K562 (cell line): Measurements from ENCODE around the gene ITSN1. TPM values are rescaled to one million over a fixed set of nuclear protein-coding genes. Genes with fewer than 3 reads are reported as not detected.
A peak's percentile ranks its signal among the peaks of the same experiment; 100 is the strongest.

ENCODE experiments used
- ATAC-seq: fragments of 200-7000 bp; cut with Tn5 transposase; 3 replicates; pipeline ENCODE4 v1.9.1; 2020; ENCODE audit warnings: moderate library complexity
- Bru-seq: library from RNA; stranded (reverse); fragments of 400-500 nt; gene quantifications from one replicate; lab custom pipeline; 2021; lab: Mats Ljungman, UMichigan
- BruChase-seq, 2 experiments: library from RNA; stranded (reverse); fragments of 400-500 nt; gene quantifications; one replicate each; lab custom pipeline; 2021; lab: Mats Ljungman, UMichigan
- BruUV-seq: library from RNA; stranded (reverse); fragments of 400-500 nt; replicated peaks from 2 replicates; lab custom pipeline; 2021; lab: Mats Ljungman, UMichigan
- CTCF ChIA-PET: fragments of 300-600 bp; formaldehyde crosslinking; extraction: SDS; loops from one replicate; lab custom pipeline; 2021; ENCODE audit warnings: low intra/inter-chr PET ratio; lab: Yijun Ruan, JAX
- POLR2A ChIA-PET: fragments of 300-600, 350-650 bp; sonication (Branson Sonifier 250); formaldehyde crosslinking; extraction: SDS; loops from one replicate; lab custom pipeline; 2021; ENCODE audit warnings: antibody characterized with exemption, inconsistent platforms; lab: Yijun Ruan, JAX
- DNase-seq, 4 experiments: peaks; one replicate each; pipeline versions ENCODE4 v3.0.0 to v3.0.0-alpha.2; 2011 to 2018; ENCODE audit warnings: low spot score in 3 of 4, mixed read lengths in 3 of 4; ENCODE audit errors: extremely low read depth in 1 of 4
- FAIRE-seq: peaks from 2 replicates; lab custom pipeline; 2011; peaks lifted over from hg19 to GRCh38; lab: Jason Lieb, UNC
- H2AFZ ChIP-seq: 2 replicates; pipeline ENCODE4 v1.6.0; 2011; ENCODE audit warnings: low read depth, low read length, control low read depth, inconsistent platforms
- H3K27ac ChIP-seq: fragments of 200-600 bp; 3 replicates; pipeline ENCODE4 v1.8.0; 2011; ENCODE audit warnings: low read depth, mild to moderate bottlenecking, control low read depth, inconsistent platforms, low read length, moderate library complexity, mixed read lengths; ENCODE audit errors: extremely low read depth
- H3K27me3 ChIP-seq, 2 experiments: fragments of 300-600 bp in 1 of 2; 2 replicates in 1 of 2; 3 replicates in 1 of 2; pipeline versions ENCODE4 v1.6.0 to v1.8.0; 2011; ENCODE audit warnings: inconsistent platforms in 2 of 2, low read length in 2 of 2, mild to moderate bottlenecking in 1 of 2, mixed read lengths in 1 of 2, moderate library complexity in 1 of 2; ENCODE audit not compliant: control insufficient read depth in 2 of 2, insufficient read depth in 2 of 2
- H3K36me3 ChIP-seq: fragments of 300-600 bp; 3 replicates; pipeline ENCODE4 v1.8.0; 2011; ENCODE audit warnings: mild to moderate bottlenecking, low read length, inconsistent platforms; ENCODE audit not compliant: control insufficient read depth, insufficient read depth
- H3K4me1 ChIP-seq, 2 experiments: fragments of 200-600 bp in 1 of 2; replicated peaks in 1 of 2; 2 replicates in 1 of 2; 3 replicates in 1 of 2; pipeline versions ENCODE4 v1.5.1 to v1.8.0; 2011; ENCODE audit warnings: inconsistent platforms in 2 of 2, low read length in 2 of 2, mild to moderate bottlenecking in 1 of 2, mixed read lengths in 1 of 2, moderate library complexity in 1 of 2; ENCODE audit not compliant: control insufficient read depth in 2 of 2, insufficient read depth in 2 of 2
- H3K4me2 ChIP-seq: 2 replicates; pipeline ENCODE4 v1.6.1; 2011; ENCODE audit warnings: low read length, control low read depth, inconsistent platforms, mixed read lengths; ENCODE audit not compliant: insufficient read depth
- H3K4me3 ChIP-seq: fragments of 200-600 bp; sonication (generic), shearing (Covaris generic); 2 replicates; pipeline ENCODE4 v1.5.1; 2016; ENCODE audit warnings: control low read depth, inconsistent platforms
- H3K79me2 ChIP-seq: fragments of 200-600 bp; 3 replicates; pipeline ENCODE4 v1.8.0; 2011; ENCODE audit warnings: low read length, inconsistent platforms; ENCODE audit not compliant: control insufficient read depth, insufficient read depth
- H3K9ac ChIP-seq, 2 experiments: 2 replicates each; pipeline versions ENCODE4 v1.6.0 to v1.6.1; 2011; ENCODE audit warnings: low read depth in 2 of 2, low read length in 2 of 2, control low read depth in 1 of 2, inconsistent platforms in 1 of 2, mild to moderate bottlenecking in 1 of 2, mixed read lengths in 1 of 2; ENCODE audit not compliant: insufficient read depth in 1 of 2
- H3K9me1 ChIP-seq: one replicate; pipeline ENCODE4 v1.6.0; 2011; ENCODE audit warnings: inconsistent platforms, mild to moderate bottlenecking, low read length, moderate library complexity; ENCODE audit not compliant: control insufficient read depth, insufficient read depth
- H3K9me3 ChIP-seq: replicated peaks from 2 replicates; pipeline ENCODE4 v1.5.1; 2011; ENCODE audit warnings: low read depth, low read length, inconsistent platforms; ENCODE audit not compliant: control insufficient read depth, insufficient read depth
- H4K20me1 ChIP-seq: replicated peaks from 2 replicates; pipeline ENCODE4 v1.6.1; 2011; ENCODE audit warnings: low read length, inconsistent platforms, mixed read lengths; ENCODE audit not compliant: control insufficient read depth, insufficient read depth
- ARID2 ChIP-seq: fragments of 450-650 bp; IDR thresholded peaks from 2 replicates; pipeline ENCODE4 v1.6.1; 2017; ENCODE audit warnings: antibody characterized with exemption, mild to moderate bottlenecking
- NFATC3 ChIP-seq: fragments of 450-650 bp; IDR thresholded peaks from 2 replicates; pipeline ENCODE4 v1.6.1; 2017; ENCODE audit warnings: mild to moderate bottlenecking
- ZNF217 ChIP-seq: sonication (generic); formaldehyde crosslinking; IDR thresholded peaks from 2 replicates; pipeline ENCODE4 v1.8.0; 2022; ENCODE audit warnings: mild to moderate bottlenecking, missing genetic modification reagents
- WGBS: fragments of 100-300 bp; shearing (Covaris generic); methylation state at CpG from one replicate; pipeline ENCODE4 v1.1.6; 2016; ENCODE audit warnings: low coverage, mixed read lengths; ENCODE audit not compliant: insufficient coverage; ENCODE audit errors: missing lambda C conversion rate; 5-methylcytosine and 5-hydroxymethylcytosine counted together
- in situ Hi-C: fragments of 300-500 bp; cut with MboI; formaldehyde crosslinking; loops from 4 replicates; pipeline ENCODE4 v1.15.0; 2018; ENCODE audit warnings: inconsistent platforms, mixed read lengths
- intact Hi-C: fragments of 100-400 bp; cut with micrococcal nuclease; formaldehyde crosslinking; loops from 2 replicates; pipeline ENCODE4 v1.14.2; 2022
- long read RNA-seq, 3 experiments: library from polyadenylated mRNA in 2 of 3; library from RNA in 1 of 3; unstranded in 2 of 3; stranded (forward) in 1 of 3; transcript quantifications; one replicate each; pipeline ENCODE4 v2.0.0, GENCODE V29; 2019 to 2022
- polyA minus RNA-seq, 3 experiments: library from RNA; depleted of rRNA, polyadenylated mRNA; stranded (reverse); fragments of >200 nt; gene quantifications; 2 replicates each; pipeline ENCODE4 v1.2.3, GENCODE V29; 2011
- polyA plus RNA-seq, 8 experiments: library from polyadenylated mRNA; depleted of rRNA in 4 of 8; stranded (reverse) in 5 of 8; unstranded in 3 of 8; fragments of >200 nt; fragmentation: Nextera tagmentation in 2 of 8; fragmentation: Illumina TruSeq in 1 of 8; extraction: Ambion mirVana in 2 of 8; extraction: Trizol in 1 of 8; gene quantifications; 2 replicates each; pipeline versions ENCODE4 v1.2.1 to v1.2.3, GENCODE V29; 2011 to 2014; ENCODE audit warnings: inconsistent platforms in 1 of 8, missing spikeins in 1 of 8
- total RNA-seq, 7 experiments: library from RNA; depleted of rRNA in 6 of 7; stranded (reverse); fragments of >200 nt in 6 of 7; fragmentation: Illumina TruSeq in 2 of 7; extraction: Trizol in 2 of 7; gene quantifications; 2 replicates each; pipeline versions ENCODE4 v1.2.1 to v1.2.3, GENCODE V29; 2011 to 2021; ENCODE audit warnings: low replicate concordance in 1 of 7
- TF ChIP-seq, protein P1 (sequence below), 2 experiments: fragments of 150-350 bp in 1 of 2; IDR thresholded peaks; 2 replicates each; pipeline ENCODE4 v1.6.1; 2012 to 2016; ENCODE audit warnings: low read depth in 2 of 2, low read length in 2 of 2, mild to moderate bottlenecking in 1 of 2, moderate library complexity in 1 of 2
- TF ChIP-seq, protein P2 (sequence below): sonication (generic); formaldehyde crosslinking; IDR thresholded peaks from 2 replicates; pipeline ENCODE4 v1.8.0; 2022; ENCODE audit warnings: mild to moderate bottlenecking, missing genetic modification reagents

Gene ITSN1
- total RNA-seq (2011; cell fraction: chromatin; rRNA removed; ENCODE audit: low replicate concordance): 12.1 and 17.2 TPM in 2 replicates
- total RNA-seq (2011; cell fraction: nucleolus; rRNA removed): 4.3 and 8.3 TPM in 2 replicates
- total RNA-seq (2011; cell fraction: nucleoplasm; rRNA removed): 9.7 and 14.1 TPM in 2 replicates
- total RNA-seq (2014; rRNA removed): 3.9 and 7.5 TPM in 2 replicates
- total RNA-seq (2014; rRNA removed; fragmentation: Illumina TruSeq; extraction: Trizol): 4.3 and 6.3 TPM in 2 replicates
- total RNA-seq (2015; rRNA removed; fragmentation: Illumina TruSeq; extraction: Trizol): 8.0 and 9.8 TPM in 2 replicates
- 7.0 and 8.7 TPM in 2 replicates for total RNA-seq (2021)
- 12.6 TPM in 2 replicates for polyA plus RNA-seq (2011; rRNA removed)
- polyA plus RNA-seq (2011; cell fraction: cytosol; rRNA removed): 8.5 and 10.6 TPM in 2 replicates
- 23.1 and 27.6 TPM in 2 replicates for polyA plus RNA-seq (2011; cell fraction: nucleus; rRNA removed)
- 3.9 and 6.9 TPM in 2 replicates for polyA plus RNA-seq (2012)
- 9.4 and 10.7 TPM in 2 replicates for polyA plus RNA-seq (2014; fragmentation: Illumina TruSeq; extraction: Trizol)
- polyA plus RNA-seq (2014; fragmentation: Nextera tagmentation; extraction: Ambion mirVana): 1 to 10 TPM; 1.1 to 2.1 TPM
- polyA plus RNA-seq (2014; rRNA removed): 4.8 and 9.5 TPM in 2 replicates
- 15.5 and 18.0 TPM in 2 replicates for polyA minus RNA-seq (2011; rRNA and poly(A)+ RNA removed)
- polyA minus RNA-seq (2011; cell fraction: cytosol; rRNA and poly(A)+ RNA removed): 7.8 and 8.7 TPM in 2 replicates
- 8.6 and 14.7 TPM in 2 replicates for polyA minus RNA-seq (2011; cell fraction: nucleus; rRNA and poly(A)+ RNA removed)
- Bru-seq, nascent RNA: percentile 48 among the genes with signal in this experiment
- percentile 46 among the genes with signal in this experiment for BruChase-seq, experiment 1, labeled RNA remaining after a 2-hour chase
- BruChase-seq, experiment 2, labeled RNA remaining after a 6-hour chase: percentile 47 among the genes with signal in this experiment
- long read RNA-seq, experiment 1, partial matches to known transcripts: 12 of 18 reads
- long read RNA-seq, experiment 1, other reads (novel, unspliced or antisense): 6 of 18 reads
- long read RNA-seq, experiment 2, partial matches to known transcripts: 0 of 2 reads
- long read RNA-seq, experiment 2, other reads (novel, unspliced or antisense): 2 of 2 reads
- long read RNA-seq, experiment 3, partial matches to known transcripts: 6 of 7 reads
- long read RNA-seq, experiment 3, other reads (novel, unspliced or antisense): 1 of 7 reads

DNA sequence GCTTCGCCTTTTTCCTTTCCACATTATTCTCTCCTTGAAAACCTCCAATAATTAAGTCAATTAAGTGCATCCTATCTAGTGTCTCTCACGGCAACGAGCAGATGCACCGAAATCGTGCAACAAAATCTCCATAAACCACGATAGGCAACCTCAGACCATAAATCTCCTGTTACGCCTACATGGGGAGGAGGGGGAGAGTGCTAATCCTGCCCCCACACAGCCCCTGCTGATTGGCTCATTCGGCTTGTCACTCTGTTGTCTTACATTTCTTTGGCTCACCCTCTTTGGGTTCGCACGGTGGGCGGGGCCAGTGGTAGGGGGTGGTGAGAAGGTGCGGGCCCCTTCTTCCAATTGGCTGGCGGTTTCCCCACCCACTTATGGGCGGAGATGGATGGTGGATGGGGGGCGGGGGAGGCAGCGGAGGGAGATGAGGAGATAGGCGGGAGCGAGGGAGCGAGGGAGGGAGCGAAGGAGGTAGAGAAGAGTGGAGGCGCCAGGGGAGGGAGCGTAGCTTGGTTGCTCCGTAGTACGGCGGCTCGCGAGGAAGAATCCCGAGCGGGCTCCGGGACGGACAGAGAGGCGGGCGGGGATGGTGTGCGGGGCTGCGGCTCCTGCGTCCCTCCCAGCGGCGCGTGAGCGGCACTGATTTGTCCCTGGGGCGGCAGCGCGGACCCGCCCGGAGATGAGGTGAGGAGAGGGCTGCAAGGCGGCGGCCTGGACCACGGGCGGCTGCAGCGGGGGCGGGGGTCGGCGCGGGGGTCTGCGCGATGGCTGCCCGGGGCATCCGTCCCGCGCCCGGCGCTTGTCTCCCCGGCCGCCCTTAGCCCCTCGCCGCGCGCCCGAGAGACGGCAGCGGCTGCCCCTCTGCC, at the start of gene ITSN1:
Gene ITSN1 (plus strand): TSS at position 475 of the 869 bp plus-strand sequence. CDS start 76,328 bp downstream, outside the sequence.
- Histone ChIP-seq H3K27me3 (peaks cover 4 to 10% of the 10 kb centered on the region in 2 experiments; a peak in 1 of 5 replicates), H3K4me1 (peaks cover 5 to 12% of the 10 kb centered on the region in 2 experiments; a peak in 4 of 5 replicates), H3K9me1 (no peaks in the 10 kb centered on the region), H2AFZ (peak within 1 kb of the TSS; percentile 98), H3K4me3 (peak within 1 kb of the TSS; percentile 64), H3K36me3 (no peaks in the 10 kb centered on the region), H3K27ac (peak within 1 kb of the TSS; percentile 82), H3K9me3 (no peaks in the 10 kb centered on the region), H3K4me2 (peak within 1 kb of the TSS; percentile 93), H4K20me1 (no peaks in the 10 kb centered on the region), H3K9ac (peak within 1 kb of the TSS; percentile 75 to 97), H3K79me2 (peaks cover 26% of the 10 kb centered on the region)
- ChIA-PET POLR2A (interaction anchor here (0.6 to 1.6 kb wide), 3 partner anchors 9 to 189 kb away, joined by 3 to 4 read pairs (median 4); no protein-coding TSS in a partner anchor), CTCF (no interaction called here)
- no TSS peak for BruUV-seq
- ATAC-seq: peak; percentile 96
- in situ Hi-C loops (no loop called here), intact Hi-C loops (no loop called here)
- FAIRE-seq: no peak
- 1% methylated on average over 40 of the region's 71 CpGs for WGBS
- peak; percentile 99 to 100 (median 100) for DNase-seq
- TF ChIP-seq NFATC3: no peak
- TF ChIP-seq ARID2: no peak
- TF ChIP-seq, protein P1, sequence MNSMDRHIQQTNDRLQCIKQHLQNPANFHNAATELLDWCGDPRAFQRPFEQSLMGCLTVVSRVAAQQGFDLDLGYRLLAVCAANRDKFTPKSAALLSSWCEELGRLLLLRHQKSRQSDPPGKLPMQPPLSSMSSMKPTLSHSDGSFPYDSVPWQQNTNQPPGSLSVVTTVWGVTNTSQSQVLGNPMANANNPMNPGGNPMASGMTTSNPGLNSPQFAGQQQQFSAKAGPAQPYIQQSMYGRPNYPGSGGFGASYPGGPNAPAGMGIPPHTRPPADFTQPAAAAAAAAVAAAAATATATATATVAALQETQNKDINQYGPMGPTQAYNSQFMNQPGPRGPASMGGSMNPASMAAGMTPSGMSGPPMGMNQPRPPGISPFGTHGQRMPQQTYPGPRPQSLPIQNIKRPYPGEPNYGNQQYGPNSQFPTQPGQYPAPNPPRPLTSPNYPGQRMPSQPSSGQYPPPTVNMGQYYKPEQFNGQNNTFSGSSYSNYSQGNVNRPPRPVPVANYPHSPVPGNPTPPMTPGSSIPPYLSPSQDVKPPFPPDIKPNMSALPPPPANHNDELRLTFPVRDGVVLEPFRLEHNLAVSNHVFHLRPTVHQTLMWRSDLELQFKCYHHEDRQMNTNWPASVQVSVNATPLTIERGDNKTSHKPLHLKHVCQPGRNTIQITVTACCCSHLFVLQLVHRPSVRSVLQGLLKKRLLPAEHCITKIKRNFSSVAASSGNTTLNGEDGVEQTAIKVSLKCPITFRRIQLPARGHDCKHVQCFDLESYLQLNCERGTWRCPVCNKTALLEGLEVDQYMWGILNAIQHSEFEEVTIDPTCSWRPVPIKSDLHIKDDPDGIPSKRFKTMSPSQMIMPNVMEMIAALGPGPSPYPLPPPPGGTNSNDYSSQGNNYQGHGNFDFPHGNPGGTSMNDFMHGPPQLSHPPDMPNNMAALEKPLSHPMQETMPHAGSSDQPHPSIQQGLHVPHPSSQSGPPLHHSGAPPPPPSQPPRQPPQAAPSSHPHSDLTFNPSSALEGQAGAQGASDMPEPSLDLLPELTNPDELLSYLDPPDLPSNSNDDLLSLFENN (IDR thresholded peaks at IDR 0.05; ENCODE audit: low read depth in 2 of 2, low read length in 2 of 2): no peak; a peak in 1 of 4 replicates
- TF ChIP-seq ZNF217 (CRISPR knock-in tag): no peak
- TF ChIP-seq, protein P2, sequence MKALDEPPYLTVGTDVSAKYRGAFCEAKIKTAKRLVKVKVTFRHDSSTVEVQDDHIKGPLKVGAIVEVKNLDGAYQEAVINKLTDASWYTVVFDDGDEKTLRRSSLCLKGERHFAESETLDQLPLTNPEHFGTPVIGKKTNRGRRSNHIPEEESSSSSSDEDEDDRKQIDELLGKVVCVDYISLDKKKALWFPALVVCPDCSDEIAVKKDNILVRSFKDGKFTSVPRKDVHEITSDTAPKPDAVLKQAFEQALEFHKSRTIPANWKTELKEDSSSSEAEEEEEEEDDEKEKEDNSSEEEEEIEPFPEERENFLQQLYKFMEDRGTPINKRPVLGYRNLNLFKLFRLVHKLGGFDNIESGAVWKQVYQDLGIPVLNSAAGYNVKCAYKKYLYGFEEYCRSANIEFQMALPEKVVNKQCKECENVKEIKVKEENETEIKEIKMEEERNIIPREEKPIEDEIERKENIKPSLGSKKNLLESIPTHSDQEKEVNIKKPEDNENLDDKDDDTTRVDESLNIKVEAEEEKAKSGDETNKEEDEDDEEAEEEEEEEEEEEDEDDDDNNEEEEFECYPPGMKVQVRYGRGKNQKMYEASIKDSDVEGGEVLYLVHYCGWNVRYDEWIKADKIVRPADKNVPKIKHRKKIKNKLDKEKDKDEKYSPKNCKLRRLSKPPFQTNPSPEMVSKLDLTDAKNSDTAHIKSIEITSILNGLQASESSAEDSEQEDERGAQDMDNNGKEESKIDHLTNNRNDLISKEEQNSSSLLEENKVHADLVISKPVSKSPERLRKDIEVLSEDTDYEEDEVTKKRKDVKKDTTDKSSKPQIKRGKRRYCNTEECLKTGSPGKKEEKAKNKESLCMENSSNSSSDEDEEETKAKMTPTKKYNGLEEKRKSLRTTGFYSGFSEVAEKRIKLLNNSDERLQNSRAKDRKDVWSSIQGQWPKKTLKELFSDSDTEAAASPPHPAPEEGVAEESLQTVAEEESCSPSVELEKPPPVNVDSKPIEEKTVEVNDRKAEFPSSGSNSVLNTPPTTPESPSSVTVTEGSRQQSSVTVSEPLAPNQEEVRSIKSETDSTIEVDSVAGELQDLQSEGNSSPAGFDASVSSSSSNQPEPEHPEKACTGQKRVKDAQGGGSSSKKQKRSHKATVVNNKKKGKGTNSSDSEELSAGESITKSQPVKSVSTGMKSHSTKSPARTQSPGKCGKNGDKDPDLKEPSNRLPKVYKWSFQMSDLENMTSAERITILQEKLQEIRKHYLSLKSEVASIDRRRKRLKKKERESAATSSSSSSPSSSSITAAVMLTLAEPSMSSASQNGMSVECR (CRISPR knock-in tag): peak; percentile 6; the same call in 1 of the 2 replicates
